Measurements from ENCODE around the gene HIBCH. TPM values are rescaled to one million over a fixed set of nuclear protein-coding genes. Genes with fewer than 3 reads are reported as not detected.

The HIBCH gene
- total and polyA plus RNA-seq, 2 donors (not counting 3 experiments of a cell fraction or from before 2014, with no cell fraction given): 6.4 to 24.7 TPM

DNA sequence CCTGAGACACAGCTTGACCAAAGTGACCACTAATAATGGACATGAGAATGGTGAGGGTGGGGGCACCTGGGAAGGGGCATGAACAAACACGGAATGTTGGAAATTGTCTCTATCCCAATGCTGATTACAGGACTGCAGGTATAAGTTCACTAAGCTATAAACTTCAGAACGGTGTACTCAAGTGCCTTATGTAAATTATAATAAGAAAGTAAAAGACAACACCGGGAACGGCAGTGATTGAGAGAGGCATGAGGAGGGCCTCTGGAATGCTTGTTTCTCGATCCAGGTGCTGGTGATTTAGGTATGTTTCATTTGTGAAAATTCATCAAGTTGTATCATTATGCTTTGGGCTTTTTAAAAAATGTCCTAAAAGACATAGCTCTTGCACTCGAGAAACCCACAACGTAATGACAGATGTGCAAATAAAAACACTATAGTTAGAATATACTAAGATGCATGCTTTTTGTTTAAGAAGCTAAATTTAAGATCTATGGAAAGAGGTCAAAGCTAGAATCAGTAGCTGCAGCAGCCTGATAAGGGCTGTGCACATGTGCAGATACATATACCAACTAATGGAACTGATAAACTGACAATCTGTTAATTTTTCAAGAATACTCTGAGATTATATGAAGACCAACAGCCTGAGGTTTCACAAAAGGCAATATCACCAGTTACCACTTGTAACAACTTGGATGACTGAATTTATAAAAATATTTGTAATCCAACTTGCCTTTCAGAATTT is 7.6 kb downstream of the HIBCH start:
- POLR2A ChIA-PET: no interaction called here
- H3K4me1 ChIP-seq (ENCODE audit: control insufficient read depth, extremely low read depth, insufficient read depth, low read length): no peaks in the 10 kb centered on the region
- dilution Hi-C loops (cut with MboI; ENCODE audit: extremely low pct_ligation_motif_present, low sequenced_read_pairs) (no loop called here), intact Hi-C loops (cut with micrococcal nuclease) (no loop called here)
- no peak overlapping the region for H3K4me3 ChIP-seq (replicated peaks in 1 of 3; ENCODE audit: insufficient read depth in 1 of 3, low read depth in 1 of 3, low read length in 3 of 3)
- no peaks in the 10 kb centered on the region for H4K20me1 ChIP-seq (replicated peaks; ENCODE audit: control insufficient read depth, extremely low read depth, insufficient read depth, low read length)
- no peaks in the 10 kb centered on the region for H3K9me1 ChIP-seq (replicated peaks; ENCODE audit: control insufficient read depth, extremely low read depth, insufficient read depth, low read length)
- H2AFZ ChIP-seq (ENCODE audit: low read depth, low read length): no peak overlapping the region
- BruUV-seq (replicated peaks): no TSS peak
- H3K27me3 ChIP-seq (ENCODE audit: control insufficient read depth in 2 of 2, insufficient read depth in 2 of 2, low read length in 2 of 2): no peaks in the 10 kb centered on the region
- no peaks in the 10 kb centered on the region for H3K79me2 ChIP-seq (ENCODE audit: control insufficient read depth, insufficient read depth, low read length)
- CTCF ChIA-PET: interaction anchor here (1.3 to 2.0 kb wide), 5 partner anchors 9 to 651 kb away, joined by 3 to 7 read pairs (median 4); no protein-coding TSS in a partner anchor
- H3K9me3 ChIP-seq (replicated peaks; ENCODE audit: control insufficient read depth, insufficient read depth, low read length): no peaks in the 10 kb centered on the region
- DNase-seq (ENCODE audit: low read depth, low spot score) (no peak), FAIRE-seq (no peak)
- TF ChIP-seq POLR2AphosphoS5 (IDR thresholded peaks at IDR 0.05; ENCODE audit: insufficient read depth, low read depth, low read length) (no peak), MYC (IDR thresholded peaks at IDR 0.05; ENCODE audit: low read depth, low read length) (no peak), JUN (IDR thresholded peaks at IDR 0.05; ENCODE audit: borderline replicate concordance, insufficient read depth, insufficient read length, low read depth) (no peak), EZH2 (IDR thresholded peaks at IDR 0.05; ENCODE audit: borderline replicate concordance, low read depth, low read length, severe bottlenecking) (no peak), GATA2 (IDR thresholded peaks at IDR 0.05; ENCODE audit: insufficient read depth, insufficient read length, low read depth, low read length) (no peak), POLR2A (IDR thresholded peaks at IDR 0.05; ENCODE audit: low read depth, low read length) (no peak), FOS (IDR thresholded peaks at IDR 0.05; ENCODE audit: borderline replicate concordance, insufficient read depth, low read length) (no peak)
- TF ChIP-seq, protein P1, sequence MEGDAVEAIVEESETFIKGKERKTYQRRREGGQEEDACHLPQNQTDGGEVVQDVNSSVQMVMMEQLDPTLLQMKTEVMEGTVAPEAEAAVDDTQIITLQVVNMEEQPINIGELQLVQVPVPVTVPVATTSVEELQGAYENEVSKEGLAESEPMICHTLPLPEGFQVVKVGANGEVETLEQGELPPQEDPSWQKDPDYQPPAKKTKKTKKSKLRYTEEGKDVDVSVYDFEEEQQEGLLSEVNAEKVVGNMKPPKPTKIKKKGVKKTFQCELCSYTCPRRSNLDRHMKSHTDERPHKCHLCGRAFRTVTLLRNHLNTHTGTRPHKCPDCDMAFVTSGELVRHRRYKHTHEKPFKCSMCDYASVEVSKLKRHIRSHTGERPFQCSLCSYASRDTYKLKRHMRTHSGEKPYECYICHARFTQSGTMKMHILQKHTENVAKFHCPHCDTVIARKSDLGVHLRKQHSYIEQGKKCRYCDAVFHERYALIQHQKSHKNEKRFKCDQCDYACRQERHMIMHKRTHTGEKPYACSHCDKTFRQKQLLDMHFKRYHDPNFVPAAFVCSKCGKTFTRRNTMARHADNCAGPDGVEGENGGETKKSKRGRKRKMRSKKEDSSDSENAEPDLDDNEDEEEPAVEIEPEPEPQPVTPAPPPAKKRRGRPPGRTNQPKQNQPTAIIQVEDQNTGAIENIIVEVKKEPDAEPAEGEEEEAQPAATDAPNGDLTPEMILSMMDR (IDR thresholded peaks at IDR 0.05; ENCODE audit: extremely low read depth in 1 of 2, insufficient read depth in 1 of 2, low read depth in 1 of 2, low read length in 2 of 2): no peak
- TF ChIP-seq, protein P2, sequence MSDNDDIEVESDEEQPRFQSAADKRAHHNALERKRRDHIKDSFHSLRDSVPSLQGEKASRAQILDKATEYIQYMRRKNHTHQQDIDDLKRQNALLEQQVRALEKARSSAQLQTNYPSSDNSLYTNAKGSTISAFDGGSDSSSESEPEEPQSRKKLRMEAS (IDR thresholded peaks at IDR 0.05; ENCODE audit: insufficient read depth, insufficient read length): no peak
- H3K36me3 ChIP-seq (ENCODE audit: control insufficient read depth in 2 of 2, extremely low read depth in 1 of 2, insufficient read depth in 2 of 2, low read length in 2 of 2): peaks cover 0 to 2% of the 10 kb centered on the region in 2 experiments
- H3K27ac ChIP-seq (ENCODE audit: insufficient read depth, low read depth, low read length): no peak overlapping the region
- no peak overlapping the region for H3K9ac ChIP-seq (replicated peaks; ENCODE audit: extremely low read depth, insufficient read depth, low read length)
- H3K4me2 ChIP-seq (ENCODE audit: insufficient read depth, low read length): no peak overlapping the region
